ENCODE results near the gene PLAC8L1. TPM values are rescaled to one million over a fixed set of nuclear protein-coding genes. Genes with fewer than 3 reads are reported as not detected.
A peak's percentile ranks its signal among the peaks of the same experiment; 100 is the strongest.
"Not testable (repeated sequence)": the region's sequence is repeated elsewhere in the genome, so short reads cannot be mapped to it uniquely, and the experiment has no call there.

Gene PLAC8L1
- total RNA-seq (2014; rRNA removed; shearing (Covaris generic)): not detected in 2 replicates

GRCh38 chr5:146105477-146105876, at the start of gene PLAC8L1:
PLAC8L1 (minus strand) TSS chr5:146105577; CDS start chr5:146104311, 1,266 bp downstream.
- Histone ChIP-seq H3K9me3 (replicated peaks) (no peaks in the 10 kb centered on the region), H3K27me3 (replicated peaks) (no peaks in the 10 kb centered on the region), H3K27ac (no peak within 1 kb of the TSS), H3K4me1 (replicated peaks) (no peaks in the 10 kb centered on the region), H3K36me3 (no peaks in the 10 kb centered on the region), H3K4me3 (no peak within 1 kb of the TSS)
- DNase-seq (ENCODE audit: low read depth in 1 of 2, low spot score in 2 of 2): no peak

GRCh38 chr5:146151970-146152369, 46.6 kb upstream of the PLAC8L1 start:
- no peak overlapping the region for H3K4me3 ChIP-seq
- no peak overlapping the region for H3K27ac ChIP-seq
- H3K4me1 ChIP-seq (replicated peaks): no peaks in the 10 kb centered on the region
- no peaks in the 10 kb centered on the region for H3K9me3 ChIP-seq (replicated peaks)
- H3K27me3 ChIP-seq (replicated peaks): no peaks in the 10 kb centered on the region
- DNase-seq (ENCODE audit: low read depth in 1 of 2, low spot score in 2 of 2): no peak
- peaks cover 91% of the 10 kb centered on the region for H3K36me3 ChIP-seq

GRCh38 chr5:146137967-146138403, 32.6 kb upstream of the PLAC8L1 start:
- Histone ChIP-seq H3K27ac (no peak overlapping the region), H3K27me3 (replicated peaks) (no peaks in the 10 kb centered on the region; the same call in 1 of the 2 replicates), H3K4me3 (no peak overlapping the region), H3K36me3 (peaks cover 70% of the 10 kb centered on the region), H3K4me1 (replicated peaks) (0 out of 2 replicates have a peak, but pooled peaks cover 3% of the 10 kb centered on the region), H3K9me3 (replicated peaks) (no peaks in the 10 kb centered on the region)
- peak in 1 of 2 experiments; percentile 46 for DNase-seq (ENCODE audit: low read depth in 1 of 2, low spot score in 2 of 2)

- H3K27ac ChIP-seq: no peak overlapping the region
- no peak overlapping the region for H3K4me3 ChIP-seq
- H3K27me3 ChIP-seq (replicated peaks): no peaks in the 10 kb centered on the region; the same call in 1 of the 2 replicates
- H3K9me3 ChIP-seq (replicated peaks): no peaks in the 10 kb centered on the region
- H3K36me3 ChIP-seq: peaks cover 87% of the 10 kb centered on the region
- no peaks in the 10 kb centered on the region for H3K4me1 ChIP-seq (replicated peaks)
- DNase-seq (ENCODE audit: low read depth in 1 of 2, low spot score in 2 of 2): peak in 1 of 2 experiments; percentile 21
Measured at GRCh38 chr5:146130440-146131045, 25.2 kb upstream of the PLAC8L1 start.

GRCh38 chr5:146126068-146126467, 20.7 kb upstream of the PLAC8L1 start:
- H3K4me3 ChIP-seq: no peak overlapping the region
- H3K4me1 ChIP-seq (replicated peaks): no peaks in the 10 kb centered on the region
- no peak for DNase-seq (ENCODE audit: low read depth in 1 of 2, low spot score in 2 of 2)
- no peaks in the 10 kb centered on the region for H3K27me3 ChIP-seq (replicated peaks)
- H3K9me3 ChIP-seq (replicated peaks): no peaks in the 10 kb centered on the region
- H3K36me3 ChIP-seq: peaks cover 89% of the 10 kb centered on the region
- H3K27ac ChIP-seq: no peak overlapping the region

- H3K4me3 ChIP-seq: no peak overlapping the region
- no peaks in the 10 kb centered on the region for H3K9me3 ChIP-seq (replicated peaks)
- H3K36me3 ChIP-seq: peaks cover 94% of the 10 kb centered on the region
- no peak overlapping the region for H3K27ac ChIP-seq
- H3K4me1 ChIP-seq (replicated peaks): no peaks in the 10 kb centered on the region
- DNase-seq (ENCODE audit: low read depth in 1 of 2, low spot score in 2 of 2): no peak
- H3K27me3 ChIP-seq (replicated peaks): no peaks in the 10 kb centered on the region
Measured at GRCh38 chr5:146124580-146124979, 19.2 kb upstream of the PLAC8L1 start.

- H3K4me3 ChIP-seq; H3K27ac ChIP-seq; H3K27me3 ChIP-seq (replicated peaks); H3K9me3 ChIP-seq (replicated peaks); DNase-seq (ENCODE audit: low read depth in 1 of 2, low spot score in 2 of 2); H3K4me1 ChIP-seq (replicated peaks): not testable (repeated sequence)
- peaks cover 89% of the 10 kb centered on the region for H3K36me3 ChIP-seq
Measured at GRCh38 chr5:146121451-146121850, 16.1 kb upstream of the PLAC8L1 start.

GRCh38 chr5:146118322-146118721, 12.9 kb upstream of the PLAC8L1 start:
- Histone ChIP-seq H3K36me3 (peaks cover 73% of the 10 kb centered on the region), H3K4me3 (no peak overlapping the region), H3K4me1 (replicated peaks) (no peaks in the 10 kb centered on the region), H3K9me3 (replicated peaks) (no peaks in the 10 kb centered on the region), H3K27ac (no peak overlapping the region), H3K27me3 (replicated peaks) (no peaks in the 10 kb centered on the region)
- DNase-seq (ENCODE audit: low read depth in 1 of 2, low spot score in 2 of 2): no peak

- H3K4me1 ChIP-seq (replicated peaks); H3K27ac ChIP-seq; H3K9me3 ChIP-seq (replicated peaks); DNase-seq (ENCODE audit: low read depth in 1 of 2, low spot score in 2 of 2); H3K4me3 ChIP-seq; H3K27me3 ChIP-seq (replicated peaks): not testable (repeated sequence)
- H3K36me3 ChIP-seq: peaks cover 75% of the 10 kb centered on the region
Measured at GRCh38 chr5:146117216-146117615, 11.8 kb upstream of the PLAC8L1 start.

GRCh38 chr5:146116361-146116760, 11.0 kb upstream of the PLAC8L1 start:
- Histone ChIP-seq H3K27ac (no peak overlapping the region), H3K36me3 (peaks cover 68% of the 10 kb centered on the region), H3K9me3 (replicated peaks) (no peaks in the 10 kb centered on the region), H3K4me1 (replicated peaks) (no peaks in the 10 kb centered on the region), H3K27me3 (replicated peaks) (no peaks in the 10 kb centered on the region), H3K4me3 (no peak overlapping the region)
- DNase-seq (ENCODE audit: low read depth in 1 of 2, low spot score in 2 of 2): no peak

- DNase-seq (ENCODE audit: low read depth in 1 of 2, low spot score in 2 of 2): no peak
- Histone ChIP-seq H3K27me3 (replicated peaks) (no peaks in the 10 kb centered on the region), H3K27ac (no peak overlapping the region), H3K4me1 (replicated peaks) (no peaks in the 10 kb centered on the region), H3K9me3 (replicated peaks) (no peaks in the 10 kb centered on the region), H3K4me3 (no peak overlapping the region), H3K36me3 (peaks cover 30% of the 10 kb centered on the region)
Measured at GRCh38 chr5:146112476-146112875, 7.1 kb upstream of the PLAC8L1 start.

GRCh38 chr5:146111409-146111808, 6.0 kb upstream of the PLAC8L1 start:
- no peak overlapping the region for H3K4me3 ChIP-seq
- H3K9me3 ChIP-seq (replicated peaks): no peaks in the 10 kb centered on the region
- no peak for DNase-seq (ENCODE audit: low read depth in 1 of 2, low spot score in 2 of 2)
- peaks cover 26% of the 10 kb centered on the region for H3K36me3 ChIP-seq
- H3K27ac ChIP-seq: no peak overlapping the region
- no peaks in the 10 kb centered on the region for H3K4me1 ChIP-seq (replicated peaks)
- H3K27me3 ChIP-seq (replicated peaks): no peaks in the 10 kb centered on the region

- Histone ChIP-seq H3K36me3 (peaks cover 21% of the 10 kb centered on the region), H3K9me3 (replicated peaks) (no peaks in the 10 kb centered on the region), H3K27ac (no peak overlapping the region), H3K4me3 (no peak overlapping the region), H3K27me3 (replicated peaks) (no peaks in the 10 kb centered on the region), H3K4me1 (replicated peaks) (no peaks in the 10 kb centered on the region)
- DNase-seq (ENCODE audit: low read depth in 1 of 2, low spot score in 2 of 2): no peak
Measured at GRCh38 chr5:146109379-146109778, 4.0 kb upstream of the PLAC8L1 start.

GRCh38 chr5:146108870-146109269, 3.5 kb upstream of the PLAC8L1 start:
- H3K4me3 ChIP-seq; DNase-seq (ENCODE audit: low read depth in 1 of 2, low spot score in 2 of 2); H3K9me3 ChIP-seq (replicated peaks); H3K4me1 ChIP-seq (replicated peaks); H3K27ac ChIP-seq; H3K27me3 ChIP-seq (replicated peaks): not testable (repeated sequence)
- H3K36me3 ChIP-seq: peaks cover 16% of the 10 kb centered on the region

GRCh38 chr5:146107901-146108300, 2.5 kb upstream of the PLAC8L1 start:
- H3K9me3 ChIP-seq (replicated peaks): no peaks in the 10 kb centered on the region
- H3K27me3 ChIP-seq (replicated peaks): no peaks in the 10 kb centered on the region
- no peaks in the 10 kb centered on the region for H3K4me1 ChIP-seq (replicated peaks)
- H3K36me3 ChIP-seq: peaks cover 8% of the 10 kb centered on the region
- no peak overlapping the region for H3K27ac ChIP-seq
- no peak for DNase-seq (ENCODE audit: low read depth in 1 of 2, low spot score in 2 of 2)
- no peak overlapping the region for H3K4me3 ChIP-seq

All from SJSA1 (cell line).